WTC11 (cell line): ENCODE results near the gene CPNE9. TPM values are rescaled to one million over a fixed set of nuclear protein-coding genes. Genes with fewer than 3 reads are reported as not detected.

Source experiments
- ATAC-seq: fragments of 200-7000 bp; cut with Tn5 transposase; 2 replicates; pipeline ENCODE4 v1.10.0; 2021; ENCODE audit warnings: mild to moderate bottlenecking, moderate library complexity
- CTCF ChIA-PET: fragments of 300-600 bp; sonication (Branson Sonifier 250); formaldehyde crosslinking; loops from one replicate; lab custom pipeline; 2021; ENCODE audit warnings: antibody characterized with exemption; lab: Charles Lee
- POLR2A ChIA-PET: fragments of 350-600 bp; sonication (Branson Sonifier 250); formaldehyde crosslinking; loops from one replicate; lab custom pipeline; 2021; ENCODE audit warnings: antibody characterized with exemption; lab: Charles Lee
- DNase-seq: peaks from one replicate; pipeline ENCODE4 v3.0.0; 2021; ENCODE audit warnings: low spot score
- H3K27ac Mint-ChIP-seq: 2 replicates; pipeline ENCODE4 v1.8.0; 2021; ENCODE audit warnings: mixed read lengths
- H3K27me3 Mint-ChIP-seq: 2 replicates; pipeline ENCODE4 v1.8.0; 2021; ENCODE audit warnings: low read depth, mild to moderate bottlenecking, moderate library complexity, mixed read lengths
- H3K36me3 Mint-ChIP-seq: 2 replicates; pipeline ENCODE4 v1.8.0; 2021; ENCODE audit warnings: mixed read lengths
- H3K4me1 Mint-ChIP-seq: 2 replicates; pipeline ENCODE4 v1.8.0; 2022; ENCODE audit warnings: mixed read lengths
- H3K4me3 Mint-ChIP-seq: 2 replicates; pipeline ENCODE4 v1.8.0; 2021; ENCODE audit warnings: mild to moderate bottlenecking, moderate library complexity, mixed read lengths
- H3K9me3 Mint-ChIP-seq: 2 replicates; pipeline ENCODE4 v1.8.0; 2021; ENCODE audit warnings: mixed read lengths
- ATF1 ChIP-seq: sonication (generic); formaldehyde crosslinking; IDR thresholded peaks from 2 replicates; pipeline ENCODE4 v1.8.1; 2023; ENCODE audit warnings: mild to moderate bottlenecking, moderate library complexity, missing genetic modification reagents
- CBFB ChIP-seq: sonication (generic); formaldehyde crosslinking; IDR thresholded peaks from 2 replicates; pipeline ENCODE4 v1.8.1; 2022; ENCODE audit warnings: mild to moderate bottlenecking, low read depth, missing genetic modification reagents
- JUN ChIP-seq: sonication (generic); formaldehyde crosslinking; IDR thresholded peaks from 2 replicates; pipeline ENCODE4 v1.8.0; 2023; ENCODE audit warnings: mild to moderate bottlenecking, missing genetic modification reagents
- NFE2L1 ChIP-seq: sonication (generic); formaldehyde crosslinking; IDR thresholded peaks from 2 replicates; pipeline ENCODE4 v1.8.1; 2023; ENCODE audit warnings: missing genetic modification reagents
- RORB ChIP-seq: fragments of 250-450 bp; sonication (Bioruptor Pico); IDR thresholded peaks from 2 replicates; pipeline ENCODE4 v1.9.0; 2021; ENCODE audit warnings: mild to moderate bottlenecking
- TP53 ChIP-seq: sonication (generic); formaldehyde crosslinking; IDR thresholded peaks from 2 replicates; pipeline ENCODE4 v1.8.1; 2023; ENCODE audit warnings: mild to moderate bottlenecking, missing genetic modification reagents
- ZNF232 ChIP-seq: sonication (generic); formaldehyde crosslinking; IDR thresholded peaks from 2 replicates; pipeline ENCODE4 v1.8.0; 2022; ENCODE audit warnings: mild to moderate bottlenecking, missing genetic modification reagents
- ZNF416 ChIP-seq: fragments of 250-450 bp; sonication (Bioruptor Pico); IDR thresholded peaks from 2 replicates; pipeline ENCODE4 v1.9.0; 2021; ENCODE audit warnings: mild to moderate bottlenecking, inconsistent platforms
- total RNA-seq: library from RNA; stranded (reverse); gene quantifications from 3 replicates; pipeline ENCODE4 v1.2.3, GENCODE V29; 2021
- TF ChIP-seq, protein P1 (sequence below): sonication (generic); formaldehyde crosslinking; IDR thresholded peaks from 2 replicates; pipeline ENCODE4 v1.8.1; 2022; ENCODE audit warnings: low read depth, missing genetic modification reagents, borderline replicate concordance
- TF ChIP-seq, protein P2 (sequence below): sonication (generic); formaldehyde crosslinking; IDR thresholded peaks from 2 replicates; pipeline ENCODE4 v1.8.0; 2022; ENCODE audit warnings: mild to moderate bottlenecking, missing genetic modification reagents
- TF ChIP-seq, protein P3 (sequence below): sonication (generic); formaldehyde crosslinking; IDR thresholded peaks from 2 replicates; pipeline ENCODE4 v1.8.1; 2022; ENCODE audit warnings: missing genetic modification reagents, borderline replicate concordance
- TF ChIP-seq, protein P4 (sequence below): sonication (generic); formaldehyde crosslinking; IDR thresholded peaks from 2 replicates; pipeline ENCODE4 v1.8.1; 2023; ENCODE audit warnings: mild to moderate bottlenecking, missing genetic modification reagents, moderate library complexity
- TF ChIP-seq, protein P5 (sequence below): fragments of 200-600 bp; IDR thresholded peaks from 2 replicates; pipeline ENCODE4 v1.8.0; 2022; ENCODE audit warnings: antibody characterized with exemption
- TF ChIP-seq, protein P6 (sequence below): fragments of 250-450 bp; sonication (Bioruptor Pico); IDR thresholded peaks from 2 replicates; pipeline ENCODE4 v2.1.2; 2022; ENCODE audit warnings: mild to moderate bottlenecking, moderate library complexity
- TF ChIP-seq, protein P7 (sequence below): sonication (generic); formaldehyde crosslinking; IDR thresholded peaks from 2 replicates; pipeline ENCODE4 v1.8.0; 2022; ENCODE audit warnings: mild to moderate bottlenecking, missing genetic modification reagents

CPNE9 gene
- total RNA-seq, 1 experiment from 2014 or later: 3.2 TPM

DNA sequence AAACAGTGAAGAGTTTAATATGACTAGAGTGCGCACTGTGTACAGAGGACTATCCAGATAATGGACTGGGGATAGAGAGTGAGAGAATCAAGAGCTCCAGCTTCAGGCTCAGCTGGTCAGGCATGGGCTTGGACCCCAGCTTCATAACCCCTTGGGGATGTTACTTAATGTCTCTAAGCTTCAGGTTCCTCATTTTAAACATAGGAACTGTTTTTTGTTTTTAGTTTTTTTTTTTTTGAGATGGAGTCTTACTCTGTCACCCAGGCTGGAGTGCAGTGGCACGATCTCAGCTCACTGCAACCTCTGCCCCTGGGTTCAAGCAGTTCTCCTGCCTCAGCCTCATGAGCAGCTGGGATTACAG lies 18.0 kb downstream of the CPNE9 start (continued):
- TF ChIP-seq ATF1 (CRISPR knock-in tag): no peak

DNA sequence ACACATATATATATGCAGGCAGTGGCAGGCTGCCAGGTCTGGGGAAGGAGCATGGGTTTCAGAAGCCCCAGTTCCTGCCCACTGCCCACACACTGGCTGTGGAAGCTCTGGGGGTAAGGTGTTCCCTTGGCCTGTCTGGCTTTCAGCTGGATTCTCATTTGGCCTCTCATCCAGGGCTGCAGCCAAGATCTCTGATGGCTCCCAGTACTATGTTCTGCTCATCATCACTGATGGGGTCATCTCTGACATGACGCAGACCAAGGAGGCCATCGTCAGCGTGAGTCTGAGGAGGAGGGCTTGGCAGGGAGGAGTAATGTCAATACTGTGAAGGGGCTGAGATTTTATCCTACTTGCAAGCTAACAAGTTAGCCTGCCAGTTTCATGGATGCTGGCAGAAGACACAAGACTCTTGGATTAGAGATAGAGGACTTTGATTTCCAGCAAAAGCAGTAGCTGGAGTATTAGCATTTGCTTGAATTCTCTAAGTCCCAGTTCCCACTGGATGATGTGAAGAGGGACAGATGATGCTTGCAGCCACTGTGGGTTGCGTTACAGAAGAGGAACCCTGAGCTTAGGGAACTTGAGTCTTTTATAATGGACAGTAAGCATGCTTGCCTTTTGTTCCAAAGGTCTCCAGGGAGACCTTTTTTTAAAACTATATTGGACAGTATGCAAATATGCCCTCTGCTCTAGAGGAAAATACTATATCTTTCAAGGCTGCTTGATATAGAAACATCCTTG lies 22.3 kb downstream of the CPNE9 start:
- ChIA-PET CTCF (interaction anchor here (1.7 to 3.2 kb wide), 3 partner anchors 16 to 31 kb away, joined by 5 to 72 read pairs (median 12); no protein-coding TSS in a partner anchor), POLR2A (no interaction called here)
- Mint-ChIP-seq H3K36me3 (no peaks in the 10 kb centered on the region), H3K4me3 (no peak overlapping the region), H3K9me3 (peaks cover 4% of the 10 kb centered on the region; the same call in 1 of the 2 replicates), H3K27me3 (peaks cover 3% of the 10 kb centered on the region)
- no peak for ATAC-seq
- TF ChIP-seq, protein P1, sequence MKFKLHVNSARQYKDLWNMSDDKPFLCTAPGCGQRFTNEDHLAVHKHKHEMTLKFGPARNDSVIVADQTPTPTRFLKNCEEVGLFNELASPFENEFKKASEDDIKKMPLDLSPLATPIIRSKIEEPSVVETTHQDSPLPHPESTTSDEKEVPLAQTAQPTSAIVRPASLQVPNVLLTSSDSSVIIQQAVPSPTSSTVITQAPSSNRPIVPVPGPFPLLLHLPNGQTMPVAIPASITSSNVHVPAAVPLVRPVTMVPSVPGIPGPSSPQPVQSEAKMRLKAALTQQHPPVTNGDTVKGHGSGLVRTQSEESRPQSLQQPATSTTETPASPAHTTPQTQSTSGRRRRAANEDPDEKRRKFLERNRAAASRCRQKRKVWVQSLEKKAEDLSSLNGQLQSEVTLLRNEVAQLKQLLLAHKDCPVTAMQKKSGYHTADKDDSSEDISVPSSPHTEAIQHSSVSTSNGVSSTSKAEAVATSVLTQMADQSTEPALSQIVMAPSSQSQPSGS (CRISPR knock-in tag): no peak
- TF ChIP-seq, protein P2, sequence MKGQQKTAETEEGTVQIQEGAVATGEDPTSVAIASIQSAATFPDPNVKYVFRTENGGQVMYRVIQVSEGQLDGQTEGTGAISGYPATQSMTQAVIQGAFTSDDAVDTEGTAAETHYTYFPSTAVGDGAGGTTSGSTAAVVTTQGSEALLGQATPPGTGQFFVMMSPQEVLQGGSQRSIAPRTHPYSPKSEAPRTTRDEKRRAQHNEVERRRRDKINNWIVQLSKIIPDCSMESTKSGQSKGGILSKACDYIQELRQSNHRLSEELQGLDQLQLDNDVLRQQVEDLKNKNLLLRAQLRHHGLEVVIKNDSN (CRISPR knock-in tag): no peak
- TF ChIP-seq NFE2L1 (CRISPR knock-in tag) (no peak), CBFB (CRISPR knock-in tag) (no peak), ZNF416 (CRISPR knock-in tag) (no peak)
- TF ChIP-seq, protein P3, sequence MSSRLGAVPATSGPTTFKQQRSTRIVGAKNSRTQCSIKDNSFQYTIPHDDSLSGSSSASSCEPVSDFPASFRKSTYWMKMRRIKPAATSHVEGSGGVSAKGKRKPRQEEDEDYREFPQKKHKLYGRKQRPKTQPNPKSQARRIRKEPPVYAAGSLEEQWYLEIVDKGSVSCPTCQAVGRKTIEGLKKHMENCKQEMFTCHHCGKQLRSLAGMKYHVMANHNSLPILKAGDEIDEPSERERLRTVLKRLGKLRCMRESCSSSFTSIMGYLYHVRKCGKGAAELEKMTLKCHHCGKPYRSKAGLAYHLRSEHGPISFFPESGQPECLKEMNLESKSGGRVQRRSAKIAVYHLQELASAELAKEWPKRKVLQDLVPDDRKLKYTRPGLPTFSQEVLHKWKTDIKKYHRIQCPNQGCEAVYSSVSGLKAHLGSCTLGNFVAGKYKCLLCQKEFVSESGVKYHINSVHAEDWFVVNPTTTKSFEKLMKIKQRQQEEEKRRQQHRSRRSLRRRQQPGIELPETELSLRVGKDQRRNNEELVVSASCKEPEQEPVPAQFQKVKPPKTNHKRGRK (CRISPR knock-in tag): no peak
- TF ChIP-seq, all 79 proteins: peak for 0
- no peak for DNase-seq
- Mint-ChIP-seq H3K27ac (no peak overlapping the region), H3K4me1 (peaks cover 13% of the 10 kb centered on the region)

DNA sequence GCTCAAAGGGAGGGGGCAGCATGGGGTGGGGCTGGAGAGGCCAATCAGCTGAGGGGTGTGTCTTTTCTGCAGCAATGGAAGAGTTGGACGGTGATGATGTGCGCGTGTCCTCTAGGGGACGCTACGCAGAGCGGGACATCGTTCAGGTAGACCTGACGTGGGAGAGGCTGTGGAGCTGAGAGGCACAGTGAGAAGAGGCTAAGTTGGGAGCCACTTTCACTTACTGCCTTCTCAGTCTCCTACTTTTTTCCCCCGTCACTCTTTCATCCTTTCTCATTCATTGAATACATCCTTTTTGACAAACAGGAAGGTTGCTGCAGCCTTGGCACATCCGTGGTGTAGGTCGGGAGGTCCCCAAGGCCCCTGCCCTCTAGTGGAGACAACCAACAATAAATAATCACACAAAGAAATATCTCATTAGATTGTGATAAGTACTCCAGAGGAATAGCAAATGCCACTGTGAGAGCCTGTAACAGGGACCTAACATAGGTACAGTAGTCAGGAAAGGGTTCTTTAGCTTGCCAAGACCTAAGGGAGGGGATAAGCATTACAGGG lies 23.5 kb downstream of the CPNE9 start:
- peak overlapping the region; percentile 56 for H3K4me3 Mint-ChIP-seq
- peak overlapping the region; percentile 31; the same call in 1 of the 2 replicates for H3K27ac Mint-ChIP-seq
- H3K27me3 Mint-ChIP-seq: peaks cover 3% of the 10 kb centered on the region
- peaks cover 4% of the 10 kb centered on the region; the same call in 1 of the 2 replicates for H3K9me3 Mint-ChIP-seq
- no peaks in the 10 kb centered on the region for H3K36me3 Mint-ChIP-seq
- ATAC-seq (peak; percentile 54), DNase-seq (peak; percentile 85)
- CTCF ChIA-PET: interaction anchor here (0.6 to 8.6 kb wide), 52 partner anchors 8 to 755 kb away, joined by 3 to 162 read pairs (median 4); partner anchors contain the start of genes ARPC4, CAMK1, CPNE9 and CRELD1
- POLR2A ChIA-PET: interaction anchor here (1.2 kb wide), 2 partner anchors 9 to 23 kb away, joined by 3 to 5 read pairs; partner anchors contain the start of gene OGG1
- peaks cover 13% of the 10 kb centered on the region for H3K4me1 Mint-ChIP-seq
- TF ChIP-seq RORB (CRISPR knock-in tag) (no peak), ZNF232 (CRISPR knock-in tag) (0 out of 2 replicates have a peak, but pooled peaks have one; percentile 30), JUN (no peak), TP53 (CRISPR knock-in tag) (no peak)
- TF ChIP-seq, protein P4, sequence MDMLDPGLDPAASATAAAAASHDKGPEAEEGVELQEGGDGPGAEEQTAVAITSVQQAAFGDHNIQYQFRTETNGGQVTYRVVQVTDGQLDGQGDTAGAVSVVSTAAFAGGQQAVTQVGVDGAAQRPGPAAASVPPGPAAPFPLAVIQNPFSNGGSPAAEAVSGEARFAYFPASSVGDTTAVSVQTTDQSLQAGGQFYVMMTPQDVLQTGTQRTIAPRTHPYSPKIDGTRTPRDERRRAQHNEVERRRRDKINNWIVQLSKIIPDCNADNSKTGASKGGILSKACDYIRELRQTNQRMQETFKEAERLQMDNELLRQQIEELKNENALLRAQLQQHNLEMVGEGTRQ (CRISPR knock-in tag): no peak
- TF ChIP-seq, protein P5, sequence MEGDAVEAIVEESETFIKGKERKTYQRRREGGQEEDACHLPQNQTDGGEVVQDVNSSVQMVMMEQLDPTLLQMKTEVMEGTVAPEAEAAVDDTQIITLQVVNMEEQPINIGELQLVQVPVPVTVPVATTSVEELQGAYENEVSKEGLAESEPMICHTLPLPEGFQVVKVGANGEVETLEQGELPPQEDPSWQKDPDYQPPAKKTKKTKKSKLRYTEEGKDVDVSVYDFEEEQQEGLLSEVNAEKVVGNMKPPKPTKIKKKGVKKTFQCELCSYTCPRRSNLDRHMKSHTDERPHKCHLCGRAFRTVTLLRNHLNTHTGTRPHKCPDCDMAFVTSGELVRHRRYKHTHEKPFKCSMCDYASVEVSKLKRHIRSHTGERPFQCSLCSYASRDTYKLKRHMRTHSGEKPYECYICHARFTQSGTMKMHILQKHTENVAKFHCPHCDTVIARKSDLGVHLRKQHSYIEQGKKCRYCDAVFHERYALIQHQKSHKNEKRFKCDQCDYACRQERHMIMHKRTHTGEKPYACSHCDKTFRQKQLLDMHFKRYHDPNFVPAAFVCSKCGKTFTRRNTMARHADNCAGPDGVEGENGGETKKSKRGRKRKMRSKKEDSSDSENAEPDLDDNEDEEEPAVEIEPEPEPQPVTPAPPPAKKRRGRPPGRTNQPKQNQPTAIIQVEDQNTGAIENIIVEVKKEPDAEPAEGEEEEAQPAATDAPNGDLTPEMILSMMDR: peak; percentile 65
- TF ChIP-seq, protein P6, sequence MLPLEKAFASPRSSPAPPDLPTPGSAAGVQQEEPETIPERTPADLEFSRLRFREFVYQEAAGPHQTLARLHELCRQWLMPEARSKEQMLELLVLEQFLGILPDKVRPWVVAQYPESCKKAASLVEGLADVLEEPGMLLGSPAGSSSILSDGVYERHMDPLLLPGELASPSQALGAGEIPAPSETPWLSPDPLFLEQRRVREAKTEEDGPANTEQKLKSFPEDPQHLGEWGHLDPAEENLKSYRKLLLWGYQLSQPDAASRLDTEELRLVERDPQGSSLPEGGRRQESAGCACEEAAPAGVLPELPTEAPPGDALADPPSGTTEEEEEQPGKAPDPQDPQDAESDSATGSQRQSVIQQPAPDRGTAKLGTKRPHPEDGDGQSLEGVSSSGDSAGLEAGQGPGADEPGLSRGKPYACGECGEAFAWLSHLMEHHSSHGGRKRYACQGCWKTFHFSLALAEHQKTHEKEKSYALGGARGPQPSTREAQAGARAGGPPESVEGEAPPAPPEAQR (CRISPR knock-in tag): no peak
- TF ChIP-seq, protein P3 (CRISPR knock-in tag): no peak
- TF ChIP-seq, protein P7, sequence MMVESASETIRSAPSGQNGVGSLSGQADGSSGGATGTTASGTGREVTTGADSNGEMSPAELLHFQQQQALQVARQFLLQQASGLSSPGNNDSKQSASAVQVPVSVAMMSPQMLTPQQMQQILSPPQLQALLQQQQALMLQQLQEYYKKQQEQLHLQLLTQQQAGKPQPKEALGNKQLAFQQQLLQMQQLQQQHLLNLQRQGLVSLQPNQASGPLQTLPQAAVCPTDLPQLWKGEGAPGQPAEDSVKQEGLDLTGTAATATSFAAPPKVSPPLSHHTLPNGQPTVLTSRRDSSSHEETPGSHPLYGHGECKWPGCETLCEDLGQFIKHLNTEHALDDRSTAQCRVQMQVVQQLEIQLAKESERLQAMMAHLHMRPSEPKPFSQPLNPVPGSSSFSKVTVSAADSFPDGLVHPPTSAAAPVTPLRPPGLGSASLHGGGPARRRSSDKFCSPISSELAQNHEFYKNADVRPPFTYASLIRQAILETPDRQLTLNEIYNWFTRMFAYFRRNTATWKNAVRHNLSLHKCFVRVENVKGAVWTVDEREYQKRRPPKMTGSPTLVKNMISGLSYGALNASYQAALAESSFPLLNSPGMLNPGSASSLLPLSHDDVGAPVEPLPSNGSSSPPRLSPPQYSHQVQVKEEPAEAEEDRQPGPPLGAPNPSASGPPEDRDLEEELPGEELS (CRISPR knock-in tag): no peak
